H1 (cell line): Measurements from ENCODE around the gene CASP9.

Source experiments
- CEBPB ChIP-seq: IDR thresholded peaks from 2 replicates; pipeline ENCODE4 v1.6.1; 2012; ENCODE audit warnings: low read depth, low read length
- CHD2 ChIP-seq: IDR thresholded peaks from 2 replicates; pipeline ENCODE4 v1.6.1; 2012; ENCODE audit warnings: low read length, improper control_type of control experiment
- CTCF ChIP-seq, 3 experiments: IDR thresholded peaks; 1 replicate in 2 of 3; 2 replicates in 1 of 3; pipeline versions ENCODE4 v1.5.1 to v1.6.1; 2011; ENCODE audit warnings: low read length in 3 of 3, mild to moderate bottlenecking in 3 of 3, inconsistent platforms in 2 of 3, low read depth in 1 of 3, moderate library complexity in 1 of 3; ENCODE audit not compliant: insufficient read depth in 1 of 3; ENCODE audit errors: control extremely low read depth in 1 of 3
- EZH2 ChIP-seq: fragments of 200-600 bp; sonication (generic); IDR thresholded peaks from 2 replicates; pipeline ENCODE4 v1.7.1; 2012; ENCODE audit warnings: low read depth, mild to moderate bottlenecking, moderate library complexity, low read length, inconsistent platforms; ENCODE audit not compliant: severe bottlenecking
- SIN3A ChIP-seq, 2 experiments: IDR thresholded peaks in 1 of 2; conservative IDR thresholded peaks in 1 of 2; 2 replicates each; pipeline ENCODE4 v1.6.1; 2011 to 2012; ENCODE audit warnings: low read length in 2 of 2, improper control_type of control experiment in 1 of 2, low read depth in 1 of 2, mild to moderate bottlenecking in 1 of 2

DNA sequence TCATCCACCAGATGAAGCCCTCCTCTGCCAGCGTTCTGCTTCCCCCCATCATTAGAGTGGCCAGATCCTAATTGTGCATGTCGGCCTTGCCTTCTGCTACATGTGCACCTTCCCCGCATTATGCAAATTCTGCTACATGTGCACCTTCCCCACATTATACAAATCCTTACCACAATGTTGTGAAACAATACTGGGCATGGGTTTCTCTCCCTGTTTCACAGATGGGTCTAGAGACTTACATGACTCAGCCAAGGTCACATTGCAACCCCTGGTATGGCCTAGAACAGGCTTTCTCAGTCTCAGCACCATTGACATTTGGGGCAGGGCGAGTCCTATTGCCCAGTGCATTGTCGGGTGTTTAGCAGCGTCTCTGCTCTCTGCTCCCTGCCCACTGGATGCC is 68.5 kb downstream of the CASP9 start:
- TF ChIP-seq CHD2 (no peak), EZH2 (no peak), CEBPB (no peak), SIN3A (conservative IDR thresholded peaks at IDR 0.05 in 1 of 2, IDR thresholded peaks at IDR 0.05 in 1 of 2; ENCODE audit: low read depth in 1 of 2, low read length in 2 of 2) (no peak), CTCF (IDR thresholded peaks at IDR 0.05; ENCODE audit: control extremely low read depth in 1 of 3, insufficient read depth in 1 of 3, low read depth in 1 of 3, low read length in 3 of 3) (no peak)
